MM.1S (cell line): ENCODE results near the gene UFSP2.

Experiments used
- DNase-seq: peaks from one replicate; pipeline ENCODE4 v3.0.0-alpha.2; 2015
- H2AFZ ChIP-seq: fragments of 300-600 bp; sonication (generic); 2 replicates; pipeline ENCODE4 v1.6.0; 2016; ENCODE audit warnings: antibody characterized with exemption, low read length
- H3F3A ChIP-seq: fragments of 300-600 bp; sonication (generic); 2 replicates; pipeline ENCODE4 v1.6.1; 2016; ENCODE audit warnings: mild to moderate bottlenecking, antibody characterized with exemption, low read length, moderate library complexity, mixed read lengths; ENCODE audit not compliant: insufficient read depth
- H3K27ac ChIP-seq: fragments of 300-600 bp; sonication (generic); 2 replicates; pipeline ENCODE4 v1.5.1; 2016; ENCODE audit warnings: mild to moderate bottlenecking, low read length
- H3K27me3 ChIP-seq: fragments of 300-600 bp; sonication (generic); replicated peaks from 2 replicates; pipeline ENCODE4 v1.6.0; 2016; ENCODE audit warnings: low read length; ENCODE audit not compliant: insufficient read depth
- H3K36me3 ChIP-seq: fragments of 300-600 bp; sonication (generic); replicated peaks from 2 replicates; pipeline ENCODE4 v1.6.1; 2016; ENCODE audit warnings: mild to moderate bottlenecking, low read length, mixed read lengths; ENCODE audit not compliant: insufficient read depth
- H3K4me1 ChIP-seq: fragments of 300-600 bp; sonication (generic); 2 replicates; pipeline ENCODE4 v1.6.1; 2016; ENCODE audit warnings: low read length, mixed read lengths
- H3K4me2 ChIP-seq: fragments of 300-600 bp; sonication (generic); 2 replicates; pipeline ENCODE4 v1.6.0; 2016; ENCODE audit warnings: low read depth, low read length
- H3K4me3 ChIP-seq: fragments of 300-600 bp; sonication (generic); 2 replicates; pipeline ENCODE4 v1.5.1; 2016; ENCODE audit warnings: low read length, mixed read lengths
- H3K79me2 ChIP-seq: fragments of 300-600 bp; sonication (generic); 2 replicates; pipeline ENCODE4 v1.6.1; 2016; ENCODE audit warnings: mixed run types, low read length, mixed read lengths
- H3K9ac ChIP-seq: fragments of 300-600 bp; sonication (generic); 2 replicates; pipeline ENCODE4 v1.6.1; 2016; ENCODE audit warnings: low read length, mixed read lengths
- H3K9me2 ChIP-seq: fragments of 300-600 bp; sonication (generic); replicated peaks from 2 replicates; pipeline ENCODE4 v1.6.1; 2016; ENCODE audit warnings: mild to moderate bottlenecking, low read length, mixed read lengths; ENCODE audit not compliant: insufficient read depth
- H3K9me3 ChIP-seq: fragments of 300-600 bp; sonication (generic); replicated peaks from 2 replicates; pipeline ENCODE4 v1.6.1; 2016; ENCODE audit warnings: mild to moderate bottlenecking, low read length, mixed read lengths; ENCODE audit not compliant: insufficient read depth
- H4K20me1 ChIP-seq: fragments of 300-600 bp; sonication (generic); 2 replicates; pipeline ENCODE4 v1.6.1; 2016; ENCODE audit warnings: mild to moderate bottlenecking, low read length, moderate library complexity, mixed read lengths; ENCODE audit not compliant: insufficient read depth
- EZH2 ChIP-seq: fragments of 300-600 bp; sonication (generic); optimal IDR thresholded peaks from 2 replicates; pipeline ENCODE3; 2017; ENCODE audit warnings: low read depth, mild to moderate bottlenecking, antibody characterized with exemption, low read length, mixed read lengths
- EZH2phosphoT487 ChIP-seq: fragments of 300-600 bp; sonication (generic); IDR thresholded peaks from 2 replicates; pipeline ENCODE4 v1.6.1; 2018; ENCODE audit warnings: antibody characterized with exemption, low read length
- TF ChIP-seq, protein P1 (sequence below): fragments of 300-600 bp; sonication (generic); IDR thresholded peaks from 2 replicates; pipeline ENCODE4 v1.5.1; 2016; ENCODE audit warnings: antibody characterized with exemption, low read length, mixed read lengths

UFSP2 gene

DNA sequence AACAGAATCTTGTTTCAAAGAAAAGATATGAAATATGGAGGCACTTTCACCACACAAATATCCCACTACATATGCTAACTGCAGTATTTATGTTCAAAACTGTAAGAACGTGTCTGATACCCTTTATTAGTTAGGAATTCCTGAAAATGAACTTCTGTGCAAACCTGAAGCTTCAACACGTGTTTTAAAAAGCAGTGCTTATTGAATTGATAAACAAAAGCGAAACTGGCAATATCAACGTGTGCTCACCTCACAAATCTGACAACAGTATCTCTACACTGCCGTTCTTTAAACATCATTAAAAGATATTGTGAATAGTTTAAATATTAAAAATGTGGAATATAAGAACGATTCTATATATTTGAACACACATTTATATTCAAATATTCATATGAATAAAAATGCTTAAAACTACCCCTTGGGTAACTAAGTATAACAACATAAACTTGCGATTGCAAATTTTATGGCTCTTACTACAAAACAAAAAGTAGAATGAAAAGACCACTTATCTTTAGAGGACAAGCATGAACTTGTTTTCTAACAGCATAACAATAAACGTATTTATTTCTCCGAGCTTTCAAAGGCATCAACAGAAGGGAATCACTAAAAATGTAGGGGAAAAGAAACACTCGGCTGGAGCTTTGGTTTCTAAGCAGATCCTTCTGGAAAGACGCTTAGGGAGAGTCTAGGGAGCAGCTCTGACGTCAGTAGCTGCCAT, 30.4 kb downstream of the UFSP2 start, which contains the start of gene LRP2BP:
Gene LRP2BP (minus strand): TSS at position 687 of the 718 bp plus-strand sequence. CDS start 17,738 bp downstream, outside the sequence.
- Histone ChIP-seq H3K4me1 (peaks cover 27% of the 10 kb centered on the region), H3K27ac (peak within 1 kb of the TSS; percentile 98)

DNA sequence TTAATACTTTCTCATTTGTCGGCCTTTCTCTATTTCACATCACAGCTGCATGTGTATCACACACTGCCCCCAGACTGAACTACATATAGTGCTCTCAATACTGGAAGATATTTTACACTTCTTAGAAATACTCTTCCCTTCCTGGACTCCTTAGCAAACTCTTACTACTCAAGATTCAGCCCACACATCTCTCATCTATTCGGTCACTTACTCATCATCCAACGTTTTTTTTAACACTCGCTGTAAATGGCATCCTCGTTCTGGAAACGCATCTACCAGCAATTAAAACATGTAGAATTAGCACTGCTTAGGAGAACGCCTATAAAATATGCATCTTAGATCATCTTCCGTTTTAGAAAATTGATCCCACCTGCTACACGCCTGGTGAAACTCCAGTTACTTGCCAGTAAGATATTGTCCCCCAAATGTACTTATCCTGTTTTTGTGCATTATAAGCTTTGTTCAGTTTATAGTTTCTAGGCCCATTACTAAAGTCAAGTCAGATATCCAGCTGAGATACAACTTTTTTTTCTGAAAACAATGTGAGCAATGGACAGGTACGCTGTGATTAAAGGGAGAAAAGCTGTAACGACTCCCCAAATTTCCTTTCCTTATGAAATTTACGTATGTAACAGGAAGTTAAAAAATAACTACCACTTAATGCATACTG, 31.1 kb downstream of the UFSP2 start:
- peaks cover 20% of the 10 kb centered on the region for H3K79me2 ChIP-seq
- H3F3A ChIP-seq: peaks cover 33% of the 10 kb centered on the region
- no peaks in the 10 kb centered on the region for H4K20me1 ChIP-seq
- peak overlapping the region; percentile 98 for H3K27ac ChIP-seq
- H3K4me3 ChIP-seq: peak overlapping the region; percentile 74; the same call in 1 of the 2 replicates
- H3K9me2 ChIP-seq: no peaks in the 10 kb centered on the region
- peak overlapping the region; percentile 66 for H3K4me2 ChIP-seq
- no peaks in the 10 kb centered on the region for H3K9me3 ChIP-seq
- H2AFZ ChIP-seq: no peak overlapping the region
- peaks cover 25% of the 10 kb centered on the region for H3K4me1 ChIP-seq
- no peaks in the 10 kb centered on the region for H3K27me3 ChIP-seq
- no peaks in the 10 kb centered on the region; the same call in 1 of the 2 replicates for H3K36me3 ChIP-seq
- TF ChIP-seq EZH2 (no peak), EZH2phosphoT487 (no peak)
- TF ChIP-seq, protein P1, sequence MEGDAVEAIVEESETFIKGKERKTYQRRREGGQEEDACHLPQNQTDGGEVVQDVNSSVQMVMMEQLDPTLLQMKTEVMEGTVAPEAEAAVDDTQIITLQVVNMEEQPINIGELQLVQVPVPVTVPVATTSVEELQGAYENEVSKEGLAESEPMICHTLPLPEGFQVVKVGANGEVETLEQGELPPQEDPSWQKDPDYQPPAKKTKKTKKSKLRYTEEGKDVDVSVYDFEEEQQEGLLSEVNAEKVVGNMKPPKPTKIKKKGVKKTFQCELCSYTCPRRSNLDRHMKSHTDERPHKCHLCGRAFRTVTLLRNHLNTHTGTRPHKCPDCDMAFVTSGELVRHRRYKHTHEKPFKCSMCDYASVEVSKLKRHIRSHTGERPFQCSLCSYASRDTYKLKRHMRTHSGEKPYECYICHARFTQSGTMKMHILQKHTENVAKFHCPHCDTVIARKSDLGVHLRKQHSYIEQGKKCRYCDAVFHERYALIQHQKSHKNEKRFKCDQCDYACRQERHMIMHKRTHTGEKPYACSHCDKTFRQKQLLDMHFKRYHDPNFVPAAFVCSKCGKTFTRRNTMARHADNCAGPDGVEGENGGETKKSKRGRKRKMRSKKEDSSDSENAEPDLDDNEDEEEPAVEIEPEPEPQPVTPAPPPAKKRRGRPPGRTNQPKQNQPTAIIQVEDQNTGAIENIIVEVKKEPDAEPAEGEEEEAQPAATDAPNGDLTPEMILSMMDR: no peak
- H3K9ac ChIP-seq: peak overlapping the region; percentile 95; the same call in 1 of the 2 replicates
- DNase-seq: no peak

More for the DNA sequence above, 30.4 kb downstream of the UFSP2 start, which contains the start of gene LRP2BP:
- H3K27me3 ChIP-seq: no peaks in the 10 kb centered on the region
- H3K79me2 ChIP-seq: peaks cover 27% of the 10 kb centered on the region
- peak within 1 kb of the TSS; percentile 95 for H3K9ac ChIP-seq
- H3F3A ChIP-seq: peaks cover 40% of the 10 kb centered on the region
- DNase-seq: peak; percentile 71
- peaks cover 6% of the 10 kb centered on the region; the same call in 1 of the 2 replicates for H3K36me3 ChIP-seq
- H4K20me1 ChIP-seq: no peaks in the 10 kb centered on the region
- TF ChIP-seq EZH2phosphoT487 (no peak), EZH2 (no peak)
- TF ChIP-seq, protein P1: no peak
- H3K4me2 ChIP-seq: peak within 1 kb of the TSS; percentile 66
- peak within 1 kb of the TSS; percentile 74 for H3K4me3 ChIP-seq
- H3K9me2 ChIP-seq: no peaks in the 10 kb centered on the region
- peak within 1 kb of the TSS; percentile 13 for H2AFZ ChIP-seq
- H3K9me3 ChIP-seq: no peaks in the 10 kb centered on the region

DNA sequence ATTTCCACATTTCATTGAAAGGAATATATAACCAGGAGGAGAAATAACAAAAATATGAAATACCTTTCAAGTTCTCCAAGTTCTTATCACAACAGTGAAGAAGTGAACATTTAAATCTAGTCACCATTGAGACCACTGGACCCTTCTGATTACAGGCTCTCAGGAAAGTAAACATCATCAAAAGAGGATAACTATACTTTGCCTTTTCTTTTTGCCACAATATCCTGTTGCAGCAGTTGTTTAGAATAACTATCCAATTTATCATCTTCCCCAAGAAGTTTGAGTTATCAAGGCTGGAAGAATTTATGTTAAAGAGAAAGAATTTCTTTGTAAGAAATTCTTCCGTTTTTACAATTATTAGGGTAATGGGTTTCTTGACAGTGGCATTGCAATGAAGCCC, 33.6 kb downstream of the UFSP2 start:
- Histone ChIP-seq H3K9me2 (no peaks in the 10 kb centered on the region), H3K9ac (no peak overlapping the region), H3K4me3 (no peak overlapping the region), H3F3A (peaks cover 9% of the 10 kb centered on the region), H3K27me3 (no peaks in the 10 kb centered on the region), H3K4me2 (no peak overlapping the region), H3K4me1 (peaks cover 9% of the 10 kb centered on the region), H3K79me2 (peaks cover 5% of the 10 kb centered on the region), H3K9me3 (no peaks in the 10 kb centered on the region), H4K20me1 (no peaks in the 10 kb centered on the region), H2AFZ (no peak overlapping the region), H3K36me3 (no peaks in the 10 kb centered on the region), H3K27ac (no peak overlapping the region)
- DNase-seq: no peak
- TF ChIP-seq, protein P1: no peak
- TF ChIP-seq EZH2: no peak
- no peak for TF ChIP-seq EZH2phosphoT487
